NCI-H1092 (cell line): ENCODE data around the gene DOCK1.

Experiments used
- DNase-seq: peaks from one replicate; lab custom pipeline; 2025; lab: John Stamatoyannopoulos, UW

The DOCK1 gene

GRCh38 chr10:126955396-126955795 lies 50.2 kb downstream of the DOCK1 start:
- no peak for DNase-seq

GRCh38 chr10:126955934-126956711 lies 50.9 kb downstream of the DOCK1 start:
- no peak for DNase-seq

- no peak for DNase-seq
Measured at GRCh38 chr10:126956712-126957108, 51.5 kb downstream of the DOCK1 start.

GRCh38 chr10:126957111-126957510 lies 51.9 kb downstream of the DOCK1 start:
- DNase-seq: no peak

- no peak for DNase-seq
Measured at GRCh38 chr10:126959431-126959830, 54.2 kb downstream of the DOCK1 start.

GRCh38 chr10:126959906-126960685 lies 54.9 kb downstream of the DOCK1 start:
- no peak for DNase-seq

GRCh38 chr10:126963354-126963753 lies 58.1 kb downstream of the DOCK1 start:
- no peak for DNase-seq

GRCh38 chr10:126964190-126964589 lies 59.0 kb downstream of the DOCK1 start:
- no peak for DNase-seq

- DNase-seq: no peak
Measured at GRCh38 chr10:126966938-126967337, 61.7 kb downstream of the DOCK1 start.

GRCh38 chr10:126969310-126969709 lies 64.1 kb downstream of the DOCK1 start:
- no peak for DNase-seq

- no peak for DNase-seq
Measured at GRCh38 chr10:126972635-126973414, 67.6 kb downstream of the DOCK1 start.

GRCh38 chr10:126975221-126975620 lies 70.0 kb downstream of the DOCK1 start:
- no peak for DNase-seq

- DNase-seq: no peak
Measured at GRCh38 chr10:126977216-126977615, 72.0 kb downstream of the DOCK1 start.

- DNase-seq: no peak
Measured at GRCh38 chr10:126979311-126979710, 74.1 kb downstream of the DOCK1 start.

- no peak for DNase-seq
Measured at GRCh38 chr10:126993208-126993607, 88.0 kb downstream of the DOCK1 start.

- no peak for DNase-seq
Measured at GRCh38 chr10:126997801-126998590, 92.8 kb downstream of the DOCK1 start.

GRCh38 chr10:127000598-127000997 lies 95.4 kb downstream of the DOCK1 start:
- no peak for DNase-seq

GRCh38 chr10:127003032-127003685 lies 97.9 kb downstream of the DOCK1 start:
- DNase-seq: no peak

- DNase-seq: no peak
Measured at GRCh38 chr10:127006453-127006852, 101.2 kb downstream of the DOCK1 start.

GRCh38 chr10:127009366-127009765 lies 104.1 kb downstream of the DOCK1 start:
- DNase-seq: no peak

GRCh38 chr10:127011174-127011573 lies 105.9 kb downstream of the DOCK1 start:
- no peak for DNase-seq
